Cardiac muscle cell (in vitro differentiated cells and primary cell): ENCODE results near the gene PHF14. TPM values are rescaled to one million over a fixed set of nuclear protein-coding genes. Genes with fewer than 3 reads are reported as not detected.
A peak's percentile ranks its signal among the peaks of the same experiment; 100 is the strongest.

Source experiments
- DNase-seq, 2 donors: peaks; one replicate each; pipeline versions ENCODE4 v3.0.0 to v3.0.0-alpha.2; 2010 to 2017; ENCODE audit warnings: low read depth in 1 of 2, low spot score in 1 of 2
- H3K27ac ChIP-seq: fragments of 200-600 bp; sonication (generic); 2 replicates; pipeline ENCODE4 v1.5.1; 2016
- H3K27me3 ChIP-seq: fragments of 200-600 bp; sonication (generic); 2 replicates; pipeline ENCODE4 v1.6.0; 2016; ENCODE audit warnings: control low read depth
- H3K36me3 ChIP-seq: fragments of 200-600 bp; sonication (generic); 2 replicates; pipeline ENCODE4 v1.5.1; 2016; ENCODE audit warnings: control low read depth
- H3K4me1 ChIP-seq: fragments of 200-600 bp; sonication (generic); 2 replicates; pipeline ENCODE4 v1.8.1; 2017; ENCODE audit warnings: low read depth, mild to moderate bottlenecking, mixed run types
- H3K4me3 ChIP-seq: fragments of 200-600 bp; sonication (generic); 2 replicates; pipeline ENCODE4 v1.5.1; 2016; ENCODE audit warnings: mild to moderate bottlenecking
- H3K9me3 ChIP-seq: fragments of 200-600 bp; sonication (generic); 2 replicates; pipeline ENCODE4 v1.5.1; 2017; ENCODE audit warnings: low read depth, mild to moderate bottlenecking, control low read depth
- CTCF ChIP-seq: IDR thresholded peaks from 2 replicates; pipeline ENCODE4 v1.5.1; 2012; ENCODE audit warnings: low read depth, mild to moderate bottlenecking, low read length
- polyA plus RNA-seq: library from polyadenylated mRNA; unstranded; fragments of >200 nt; fragmentation: Nextera tagmentation; extraction: Ambion mirVana; gene quantifications from 2 replicates; pipeline ENCODE4 v1.2.1, GENCODE V29; 2016
- total RNA-seq: library from RNA; depleted of rRNA; stranded (reverse); fragments of >200 nt; gene quantifications from 2 replicates; pipeline ENCODE4 v1.2.3, GENCODE V29; 2016

Gene PHF14
- total and polyA plus RNA-seq, 2 experiments from 2014 or later = 28.6 to 31.2 TPM

- DNase-seq = no peak
- Histone ChIP-seq H3K27me3 (no peaks in the 10 kb centered on the region), H3K27ac (no peak overlapping the region), H3K4me3 (no peak overlapping the region), H3K36me3 (peaks cover 22% of the 10 kb centered on the region), H3K4me1 (no peaks in the 10 kb centered on the region), H3K9me3 (no peaks in the 10 kb centered on the region)
- TF ChIP-seq CTCF = no peak
Observed at GRCh38 chr7:11039974-11040373, 66.3 kb downstream of the PHF14 start.

- Histone ChIP-seq H3K27ac (no peak overlapping the region), H3K4me1 (no peaks in the 10 kb centered on the region), H3K4me3 (no peak overlapping the region), H3K9me3 (no peaks in the 10 kb centered on the region), H3K27me3 (no peaks in the 10 kb centered on the region), H3K36me3 (peaks cover 4% of the 10 kb centered on the region)
- no peak for DNase-seq
- TF ChIP-seq CTCF = no peak
Observed at GRCh38 chr7:11054033-11054432, 80.4 kb downstream of the PHF14 start.

- TF ChIP-seq CTCF = no peak
- Histone ChIP-seq H3K9me3 (no peaks in the 10 kb centered on the region), H3K4me1 (peaks cover 10% of the 10 kb centered on the region), H3K36me3 (peaks cover 4% of the 10 kb centered on the region), H3K27ac (no peak overlapping the region), H3K27me3 (no peaks in the 10 kb centered on the region), H3K4me3 (no peak overlapping the region)
- DNase-seq = peak in 1 of 2 donors; percentile 50
Observed at GRCh38 chr7:11060893-11061292, 87.2 kb downstream of the PHF14 start.

- no peak for DNase-seq
- no peak for TF ChIP-seq CTCF
- H3K27me3 ChIP-seq = no peaks in the 10 kb centered on the region
- no peaks in the 10 kb centered on the region for H3K9me3 ChIP-seq
- H3K4me1 ChIP-seq = peaks cover 10% of the 10 kb centered on the region
- H3K27ac ChIP-seq = no peak overlapping the region
- peaks cover 4% of the 10 kb centered on the region for H3K36me3 ChIP-seq
- H3K4me3 ChIP-seq = no peak overlapping the region
Observed at GRCh38 chr7:11062110-11062509, 88.4 kb downstream of the PHF14 start.

- DNase-seq = no peak
- TF ChIP-seq CTCF = no peak
Observed at GRCh38 chr7:11069591-11069990, 95.9 kb downstream of the PHF14 start.

GRCh38 chr7:11077816-11078215, 104.1 kb downstream of the PHF14 start:
- no peak overlapping the region for H3K4me3 ChIP-seq
- H3K9me3 ChIP-seq = no peaks in the 10 kb centered on the region
- H3K4me1 ChIP-seq = no peaks in the 10 kb centered on the region
- TF ChIP-seq CTCF = no peak
- no peak overlapping the region for H3K27ac ChIP-seq
- no peaks in the 10 kb centered on the region for H3K27me3 ChIP-seq
- H3K36me3 ChIP-seq = no peaks in the 10 kb centered on the region
- DNase-seq = no peak

More at GRCh38 chr7:11069591-11069990, 95.9 kb downstream of the PHF14 start:
- H3K4me3 ChIP-seq = no peak overlapping the region
- peaks cover 4% of the 10 kb centered on the region for H3K36me3 ChIP-seq
- H3K4me1 ChIP-seq = no peaks in the 10 kb centered on the region
- no peak overlapping the region for H3K27ac ChIP-seq
- no peaks in the 10 kb centered on the region for H3K9me3 ChIP-seq
- no peaks in the 10 kb centered on the region for H3K27me3 ChIP-seq
